HG03342 (cell line): ENCODE measurements around the gene EGFL8.
A peak's percentile ranks its signal among the peaks of the same experiment; 100 is the strongest.
"Not testable (repeated sequence)": the region's sequence is repeated elsewhere in the genome, so short reads cannot be mapped to it uniquely, and the experiment has no call there.

Experiments used
- ATAC-seq: cut with Tn5 transposase; IDR thresholded peaks from one replicate; pipeline ENCODE4 v1.9.1; 2021; ENCODE audit warnings: mild to moderate bottlenecking, moderate library complexity; ENCODE audit not compliant: unreplicated experiment

The EGFL8 gene

DNA sequence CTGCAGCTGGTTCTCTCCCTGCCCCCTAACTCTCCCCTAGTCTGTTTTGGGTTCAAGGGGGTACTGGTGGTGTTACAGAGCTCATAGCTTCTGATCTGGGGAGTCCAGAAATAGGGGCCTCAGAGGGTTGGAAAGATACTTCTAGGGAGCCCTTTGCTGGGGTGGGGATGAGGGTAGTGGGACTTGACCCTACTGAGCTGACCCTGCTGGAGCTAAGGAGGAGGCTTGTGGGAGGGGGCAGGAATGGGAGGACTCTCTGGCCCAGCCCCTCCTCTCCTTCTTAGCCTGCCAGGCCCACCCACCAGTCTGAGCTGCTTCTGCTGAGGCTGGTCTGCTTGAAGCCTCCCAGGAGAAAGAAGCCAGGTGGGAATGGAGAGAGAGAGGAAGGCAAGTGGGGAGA, at the start of gene EGFL8:
TSS of gene EGFL8 (plus strand) at position 301 of the 400 bp plus-strand sequence. CDS start 1,571 bp downstream, outside the sequence.
- no peak for ATAC-seq

DNA sequence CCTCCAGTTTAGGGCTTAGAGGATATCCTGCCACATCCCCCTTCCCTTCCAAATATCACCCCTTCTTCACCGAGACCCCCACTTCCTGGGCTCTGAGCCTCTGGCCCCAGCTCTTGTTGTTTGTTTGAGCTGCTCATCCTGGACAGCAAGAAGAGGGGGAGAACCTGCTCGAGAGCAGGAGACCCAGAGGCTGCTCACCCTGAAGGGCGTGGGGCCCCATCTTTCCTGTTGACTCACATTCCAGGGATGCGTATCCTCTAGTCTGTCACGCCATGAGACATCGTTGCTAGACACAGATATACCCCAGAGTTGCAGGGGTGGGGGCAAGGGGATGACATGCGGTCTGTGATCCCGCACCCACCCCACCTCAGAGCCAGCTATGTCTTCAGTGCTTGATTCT, 49.6 kb upstream of the EGFL8 start:
- no peak for ATAC-seq

GRCh38 chr6:32115623-32116022, 48.8 kb upstream of the EGFL8 start:
- no peak for ATAC-seq

GRCh38 chr6:32116674-32117073, 47.7 kb upstream of the EGFL8 start:
- no peak for ATAC-seq

GRCh38 chr6:32117461-32117860, 46.9 kb upstream of the EGFL8 start:
- ATAC-seq: no peak

DNA sequence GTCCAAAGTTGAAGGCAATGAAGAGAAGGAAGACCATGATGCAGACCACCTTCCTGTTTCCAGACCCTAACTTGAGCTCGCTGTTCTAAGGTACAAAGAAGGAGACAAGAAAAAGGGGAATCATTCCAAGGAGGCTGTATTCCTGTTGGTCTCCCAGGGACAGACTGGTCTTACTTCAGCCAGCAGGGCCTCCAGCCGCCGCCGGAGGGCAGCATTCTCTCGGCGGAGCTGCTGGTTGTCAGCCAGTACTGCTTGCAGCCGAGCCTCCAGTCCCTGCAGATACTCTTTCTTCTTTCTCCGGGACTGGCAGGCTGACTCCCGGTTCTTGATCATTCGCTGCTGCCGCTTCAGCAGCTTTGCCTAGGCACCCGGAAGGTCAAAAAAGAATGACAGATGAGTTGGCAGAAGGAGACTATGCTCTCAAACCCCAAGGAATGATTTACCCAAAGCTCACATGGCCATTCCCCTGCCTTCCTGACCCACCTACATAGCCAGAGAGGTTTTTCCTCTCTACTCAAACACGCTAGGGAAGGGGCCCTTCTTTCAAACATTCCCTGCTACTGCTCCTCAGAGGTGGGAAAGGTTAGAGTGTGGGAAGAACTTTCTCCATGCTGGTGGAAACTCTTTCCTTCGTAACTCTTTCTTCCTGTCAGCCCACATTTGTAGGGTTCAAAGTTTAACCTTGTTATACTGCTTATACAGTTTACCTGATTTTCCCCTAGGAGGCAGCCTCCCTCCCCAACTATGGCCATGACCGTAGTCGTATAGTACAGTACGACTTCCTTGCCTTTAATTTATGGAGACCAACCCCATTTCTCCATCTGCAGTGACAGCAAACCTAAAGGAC, 45.4 kb upstream of the EGFL8 start:
- ATAC-seq: no peak

DNA sequence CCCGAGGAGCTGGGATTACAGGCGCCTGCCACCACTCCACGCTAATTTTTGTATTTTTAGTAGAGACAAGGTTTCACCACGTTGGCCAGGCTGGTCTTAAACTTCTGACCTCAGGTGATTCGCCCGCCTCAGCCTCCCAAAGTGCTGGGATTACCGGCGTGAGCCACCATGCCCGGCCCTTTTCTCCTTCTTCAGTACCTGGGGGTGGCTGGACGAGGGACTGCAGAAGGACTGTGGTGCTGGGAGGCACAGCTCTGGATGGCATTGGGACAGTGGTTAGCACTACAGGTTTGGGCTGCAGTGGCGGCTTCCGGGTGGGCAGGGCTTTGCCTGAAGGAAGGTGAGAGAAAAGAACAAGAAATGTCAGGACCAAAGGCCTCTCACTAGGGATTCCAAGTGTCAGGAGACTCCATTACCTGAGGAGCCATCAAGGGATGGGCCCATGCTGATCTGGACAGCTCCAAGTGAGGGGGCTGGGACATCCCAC, 43.8 kb upstream of the EGFL8 start:
- no peak for ATAC-seq

DNA sequence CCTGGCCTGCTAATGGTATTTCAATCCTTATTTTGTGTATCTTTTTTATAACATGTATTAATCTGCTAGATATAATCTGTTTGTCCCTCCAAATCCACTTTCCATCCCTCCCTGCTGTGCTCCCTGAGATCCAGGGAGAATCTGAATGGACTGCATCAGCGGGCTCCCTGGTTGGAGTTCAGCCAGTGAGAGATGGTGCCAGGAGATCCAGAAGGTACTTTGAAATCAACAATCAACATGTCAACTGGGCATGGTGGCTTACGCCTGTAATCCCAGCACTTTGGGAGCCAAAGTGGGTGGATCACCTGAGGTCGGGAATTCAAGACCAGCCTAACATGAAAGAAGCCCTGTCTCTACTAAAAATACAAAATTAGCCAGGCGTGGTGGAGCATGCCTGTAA, 40.7 kb upstream of the EGFL8 start:
- no peak for ATAC-seq

GRCh38 chr6:32126880-32127279, 37.5 kb upstream of the EGFL8 start:
- ATAC-seq: no peak

- ATAC-seq: no peak
These were observed 37.0 kb upstream of the EGFL8 start for GRCh38 chr6:32127409-32127716.

GRCh38 chr6:32127717-32128592, 36.4 kb upstream of the EGFL8 start, which contains the start of gene ATF6B:
Gene ATF6B (minus strand): TSS chr6:32128246. CDS start chr6:32128207, 39 bp downstream.
- ATAC-seq: peak; percentile 87

DNA sequence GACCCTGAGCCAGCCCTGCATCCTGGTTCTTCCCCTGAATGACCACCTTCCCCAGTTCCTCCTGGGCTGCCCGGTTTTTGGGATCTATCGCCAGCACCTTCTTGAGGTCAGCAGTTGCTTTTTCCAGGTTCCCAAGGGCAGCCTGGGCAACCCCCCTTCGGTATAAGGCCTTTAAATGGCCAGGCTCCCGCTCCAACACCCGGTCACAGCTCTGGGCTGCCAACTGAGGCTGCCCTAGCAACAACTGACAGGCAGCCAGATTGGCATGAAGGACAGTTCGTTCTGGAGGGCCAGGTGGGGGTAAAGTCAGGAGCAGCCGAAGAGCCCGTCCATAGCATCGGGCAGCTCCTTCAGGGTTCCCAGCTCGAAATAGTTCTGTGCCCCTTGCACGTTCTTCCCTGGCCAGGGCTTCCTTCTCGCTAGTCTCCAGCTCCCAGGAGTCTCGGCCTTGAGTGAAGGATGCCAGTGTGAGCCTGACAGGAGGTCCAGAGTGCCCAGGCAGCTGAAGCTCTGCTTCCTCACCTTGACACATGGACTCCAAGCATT, 35.6 kb upstream of the EGFL8 start:
- ATAC-seq: no peak

GRCh38 chr6:32129297-32130088, 34.9 kb upstream of the EGFL8 start:
- no peak for ATAC-seq

DNA sequence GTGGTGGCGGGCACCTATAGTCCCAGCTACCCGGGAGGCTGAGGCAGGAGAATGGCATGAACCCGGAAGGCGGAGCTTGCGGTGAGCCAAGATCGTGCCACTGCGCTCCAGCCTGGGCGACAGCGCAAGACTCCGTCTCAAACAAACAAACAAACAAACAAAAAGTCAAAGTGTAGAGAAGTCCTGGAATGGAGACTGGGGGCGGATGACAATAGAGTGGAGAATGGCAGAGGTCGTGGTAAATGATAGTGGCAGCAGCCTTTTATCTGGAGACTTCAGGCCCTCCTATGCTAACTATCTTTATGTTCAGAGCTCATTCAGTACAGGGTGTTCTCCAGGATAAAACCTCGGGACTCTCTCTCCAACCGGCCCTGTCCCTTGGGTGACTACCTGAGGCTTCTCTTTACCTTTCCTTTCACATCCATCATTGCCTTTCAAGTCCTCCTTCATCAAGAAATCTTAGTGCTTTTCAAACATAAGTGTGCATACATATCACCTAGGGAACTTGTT, 32.9 kb upstream of the EGFL8 start:
- no peak for ATAC-seq

DNA sequence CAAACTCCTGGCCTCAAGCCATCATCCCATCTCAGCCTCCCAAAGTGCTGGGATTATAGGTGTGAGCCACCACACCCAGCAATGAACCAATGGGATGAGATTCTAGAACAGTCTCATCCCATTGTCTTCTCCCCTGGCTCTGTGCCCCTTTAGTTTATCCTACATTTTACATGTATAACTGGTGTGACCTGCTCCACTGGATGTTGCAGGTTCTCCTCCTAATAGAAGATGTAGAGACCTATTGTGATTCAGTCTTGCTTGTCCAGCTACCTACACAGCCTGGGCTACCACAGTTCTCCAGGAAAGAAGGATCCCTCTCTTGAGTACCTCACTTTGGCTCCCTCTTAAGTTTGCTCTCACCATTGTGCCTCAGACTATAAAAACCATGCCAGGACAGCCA, 32.3 kb upstream of the EGFL8 start:
- no peak for ATAC-seq

DNA sequence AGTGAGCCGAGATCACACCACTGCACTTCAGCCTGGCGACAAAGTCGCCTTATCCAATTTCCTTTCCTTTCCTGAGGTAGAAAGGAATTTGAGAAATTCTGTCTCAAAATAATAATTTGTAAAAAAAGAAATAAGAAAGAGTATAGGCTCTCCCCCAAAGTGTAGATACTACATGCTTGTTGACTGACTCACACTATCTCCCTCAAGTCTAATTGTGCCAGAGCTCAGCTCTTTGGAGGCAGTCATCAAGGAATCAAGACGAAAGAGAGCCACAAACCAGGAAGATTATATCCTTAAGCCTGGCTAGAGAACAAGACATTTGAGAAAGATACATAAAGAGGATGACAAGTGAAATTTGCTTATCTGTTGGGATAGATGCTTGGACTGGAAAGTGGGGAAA, 30.6 kb upstream of the EGFL8 start:
- ATAC-seq: no peak

- ATAC-seq: no peak
These were observed 26.9 kb upstream of the EGFL8 start for GRCh38 chr6:32137454-32137853.

DNA sequence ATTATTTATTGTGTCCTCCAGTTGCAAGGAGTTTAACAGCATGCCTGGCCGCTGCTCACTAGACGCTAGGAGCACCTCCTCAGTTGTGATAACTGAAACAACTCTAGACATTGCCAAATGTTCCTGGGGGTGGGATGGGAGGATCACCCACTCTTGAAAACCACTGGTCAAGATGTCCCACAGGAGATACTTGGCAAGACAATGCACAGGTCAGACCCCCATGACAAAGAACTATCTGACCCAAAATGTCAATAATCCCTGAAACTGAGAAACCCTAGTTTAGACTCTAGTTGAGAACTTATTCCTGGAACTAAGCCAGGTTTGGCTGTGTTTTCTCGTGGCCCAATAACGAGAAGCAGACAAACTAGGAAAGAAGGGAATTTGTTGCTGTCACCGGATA, 24.8 kb upstream of the EGFL8 start:
- no peak for ATAC-seq

DNA sequence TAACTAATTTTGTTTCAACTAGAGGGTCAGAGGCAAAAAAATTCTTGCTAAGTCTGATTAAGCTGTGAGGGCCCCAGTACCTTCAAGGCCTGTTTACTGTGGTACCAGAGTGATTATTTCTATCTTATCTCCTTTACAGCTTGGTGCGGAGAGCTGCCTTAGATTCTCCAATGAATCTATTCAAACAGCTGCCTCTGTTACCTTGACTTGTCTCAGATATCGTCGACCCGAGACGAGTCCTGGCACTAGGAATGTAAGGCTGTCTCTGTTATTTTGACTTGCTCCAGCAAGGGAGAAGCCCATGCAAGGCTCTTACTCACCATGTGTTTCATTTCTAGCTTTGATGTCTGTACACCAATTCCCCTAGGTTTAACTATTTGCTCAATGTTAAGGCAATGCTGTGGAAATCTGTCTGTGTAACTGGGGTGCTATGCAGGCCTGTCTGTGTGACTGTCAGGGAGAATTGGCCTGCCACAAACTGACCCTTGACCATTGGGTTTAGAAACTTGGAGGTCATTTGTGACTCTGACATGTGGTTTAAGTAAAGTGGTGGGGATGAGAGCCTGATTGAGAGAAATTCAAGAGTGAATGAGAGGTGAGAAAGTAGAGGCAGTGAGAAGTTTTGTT, 23.9 kb upstream of the EGFL8 start:
- ATAC-seq: no peak

- not testable (repeated sequence) for ATAC-seq
These were observed 20.2 kb upstream of the EGFL8 start for GRCh38 chr6:32144238-32144637.
